ENCODE measurements around the gene MATN3.
A peak's percentile ranks its signal among the peaks of the same experiment; 100 is the strongest.
"Not testable (repeated sequence)": the region's sequence is repeated elsewhere in the genome, so short reads cannot be mapped to it uniquely, and the experiment has no call there.

MATN3 gene

DNA sequence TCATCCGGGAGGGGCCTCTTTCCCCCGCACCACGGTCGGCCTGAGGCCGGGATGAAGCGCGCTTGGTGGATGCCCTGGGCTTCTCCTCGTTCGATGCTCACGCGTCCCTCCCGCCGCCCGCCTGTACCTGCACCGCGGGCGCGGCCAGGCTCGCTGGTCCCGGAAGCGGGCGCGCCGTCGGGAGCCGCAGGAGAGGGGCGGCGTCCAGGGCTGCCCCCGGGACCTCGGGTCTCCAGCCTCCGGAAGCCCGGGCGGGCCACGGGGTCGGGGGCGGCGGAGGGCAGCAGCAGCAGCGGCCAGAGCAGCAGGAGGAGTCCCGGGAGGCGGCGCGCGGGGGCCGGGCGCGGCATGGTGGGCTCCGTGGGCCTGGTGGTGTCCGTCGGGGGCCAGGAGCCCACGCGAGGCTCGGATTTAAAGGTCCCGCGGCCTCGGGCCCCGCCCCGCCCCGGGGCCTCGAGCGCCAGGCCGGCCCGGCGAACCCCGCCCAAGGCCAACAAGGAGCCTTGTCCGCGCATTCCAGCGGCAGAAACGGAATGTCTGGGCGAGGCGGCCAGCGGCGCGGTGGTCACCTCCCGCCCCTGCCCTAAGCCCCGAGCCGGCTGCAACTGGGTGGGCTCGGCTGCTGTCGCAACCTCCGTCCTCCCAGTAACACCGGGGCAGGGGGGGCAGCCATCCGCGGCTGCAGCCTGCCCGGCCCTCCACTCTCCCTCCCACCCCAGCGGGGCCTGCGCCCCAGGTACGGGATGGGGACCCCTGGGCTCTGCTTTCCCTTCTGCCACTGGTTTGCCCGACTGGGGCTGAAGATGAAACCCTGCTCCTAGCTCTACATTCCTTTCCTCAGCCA is at the start of gene MATN3:
TSS of gene MATN3 (minus strand) at position 387 of the 844 bp plus-strand sequence. CDS start at position 350, 37 bp downstream.
- peak; percentile 5 for DNase-seq

- DNase-seq: no peak
Measured at GRCh38 chr2:20061940-20062339, 49.5 kb upstream of the MATN3 start.

- no peak for DNase-seq
Measured at GRCh38 chr2:20061476-20061875, 49.0 kb upstream of the MATN3 start.

GRCh38 chr2:20060106-20060505 is 47.6 kb upstream of the MATN3 start:
- no peak for DNase-seq

- DNase-seq: no peak
Measured at GRCh38 chr2:20057268-20057667, 44.8 kb upstream of the MATN3 start.

GRCh38 chr2:20054931-20055330 is 42.5 kb upstream of the MATN3 start:
- DNase-seq: no peak

GRCh38 chr2:20054119-20054518 is 41.7 kb upstream of the MATN3 start:
- DNase-seq: no peak

GRCh38 chr2:20052861-20053281 is 40.4 kb upstream of the MATN3 start:
- DNase-seq: no peak

- no peak for DNase-seq
Measured at GRCh38 chr2:20052229-20052851, 39.9 kb upstream of the MATN3 start.

- peak; percentile 97 for DNase-seq
Measured at GRCh38 chr2:20051532-20052228, 39.2 kb upstream of the MATN3 start, which contains the start of gene LAPTM4A. Gene LAPTM4A, minus strand, starts transcription at chr2:20051628. Its CDS starts 108 bp downstream, at chr2:20051520.

GRCh38 chr2:20050646-20051531 is 38.4 kb upstream of the MATN3 start:
- peak; percentile 24 for DNase-seq

GRCh38 chr2:20050104-20050645 is 37.7 kb upstream of the MATN3 start:
- DNase-seq: peak; percentile 32

DNA sequence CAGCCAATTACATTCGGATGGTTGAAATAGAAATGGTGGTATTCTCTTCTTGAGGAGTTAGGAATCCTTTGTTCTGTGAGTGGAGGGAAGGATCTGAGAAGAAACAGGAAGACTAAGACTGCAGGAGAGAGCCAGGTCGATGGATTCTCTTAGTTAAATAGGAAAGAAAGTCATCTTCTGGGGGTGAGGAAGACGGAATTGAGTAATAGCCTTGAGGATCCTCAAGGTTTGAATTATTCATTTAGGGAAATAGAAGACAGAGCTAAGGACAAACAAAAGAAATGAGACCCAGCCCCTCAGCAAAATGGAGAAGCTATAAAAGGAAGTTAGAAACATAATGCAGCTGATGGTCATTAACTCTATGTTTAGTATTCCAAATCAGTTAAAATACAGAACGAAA is 37.2 kb upstream of the MATN3 start:
- DNase-seq: no peak

GRCh38 chr2:20048488-20049448 is 36.3 kb upstream of the MATN3 start:
- DNase-seq: no peak

DNA sequence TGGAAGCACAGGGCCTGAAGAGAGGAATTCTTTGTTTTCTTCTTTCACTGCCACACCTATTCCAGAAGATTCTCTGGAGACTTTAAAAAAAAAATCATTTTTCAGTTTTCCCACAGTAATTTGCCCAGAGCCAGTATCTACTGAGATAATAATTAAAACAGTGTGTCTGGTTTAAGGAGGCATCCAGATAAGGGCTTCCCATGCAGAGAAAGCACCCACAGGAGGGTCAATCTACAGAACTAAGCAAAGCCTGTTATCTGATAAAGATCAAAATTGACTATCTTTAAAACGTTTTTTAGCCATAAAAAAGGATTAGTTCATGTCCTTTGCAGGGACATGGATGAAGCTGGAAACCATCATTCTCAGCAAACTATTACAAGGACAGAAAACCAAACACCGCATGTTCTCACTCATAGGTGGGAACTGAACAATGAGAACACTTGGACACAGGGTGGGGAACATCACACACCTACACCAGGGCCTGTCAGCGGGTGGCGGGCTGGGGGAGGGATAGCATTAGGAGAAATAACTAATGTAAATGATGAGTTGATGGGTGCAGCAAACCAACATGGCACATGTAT is 33.3 kb upstream of the MATN3 start:
- DNase-seq: not testable (repeated sequence)

DNA sequence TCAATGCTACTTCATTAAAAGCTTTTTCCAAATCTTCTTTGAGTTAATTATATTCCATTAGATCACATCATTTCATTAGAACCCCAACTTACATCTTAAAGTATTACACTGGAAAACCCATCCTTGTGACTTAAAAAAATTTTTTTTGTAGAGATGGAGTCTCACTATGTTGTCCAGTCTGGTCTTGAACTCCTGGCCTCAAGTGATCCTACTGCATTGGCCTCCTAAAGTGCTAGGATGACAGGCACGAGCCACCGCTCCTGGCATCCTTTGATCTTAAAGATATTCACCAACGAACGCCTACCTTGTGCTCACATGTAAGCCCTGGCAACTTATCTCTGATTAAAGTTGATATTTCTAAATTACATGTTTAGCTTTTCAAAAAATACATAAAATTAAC is 32.3 kb upstream of the MATN3 start:
- DNase-seq: no peak

GRCh38 chr2:20042531-20042930 is 30.1 kb upstream of the MATN3 start:
- no peak for DNase-seq

DNA sequence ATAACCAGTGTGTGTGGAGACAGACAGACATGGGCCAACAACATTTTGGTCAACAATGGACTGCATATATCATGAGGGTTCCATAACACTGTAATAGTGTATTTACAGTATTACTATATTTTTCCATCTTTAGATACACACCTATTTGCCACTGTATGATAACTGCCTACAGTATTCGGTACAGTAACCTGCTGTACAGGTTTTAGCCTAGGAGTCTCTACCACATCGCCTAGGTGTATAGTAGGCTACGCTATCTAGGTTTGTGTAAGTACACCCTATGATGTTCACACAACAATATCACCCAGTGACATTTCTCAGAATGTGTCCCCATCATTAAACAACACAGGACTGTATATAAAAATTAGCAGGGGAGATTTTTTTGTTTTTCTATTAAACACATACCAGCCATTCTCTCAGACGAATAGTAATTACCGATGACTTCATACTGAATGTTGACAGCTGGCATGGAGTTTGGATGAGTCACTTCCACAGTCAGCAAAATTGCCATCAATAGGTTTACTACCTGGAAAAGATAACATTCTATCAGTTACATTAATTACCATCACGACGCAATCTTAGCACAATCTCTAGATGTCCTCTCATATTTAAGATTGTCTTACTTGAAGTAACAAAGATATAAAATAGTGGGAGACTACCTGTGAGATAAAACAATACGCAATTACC is 28.2 kb upstream of the MATN3 start:
- DNase-seq: no peak

- no peak for DNase-seq
Measured at GRCh38 chr2:20037660-20038059, 25.2 kb upstream of the MATN3 start.

All from CD4-positive, alpha-beta T cell treated with Interleukin-6 for 4 hours (primary cell).